GM04503 (cell line): ENCODE results near the gene NEO1.
"Not testable (repeated sequence)": the region's sequence is repeated elsewhere in the genome, so short reads cannot be mapped to it uniquely, and the experiment has no call there.

Experiments used
- DNase-seq: peaks from one replicate; pipeline ENCODE4 v3.0.0-alpha.2; 2012; ENCODE audit warnings: low read depth

Gene NEO1

GRCh38 chr15:73212424-73212823 is 160.2 kb downstream of the NEO1 start:
- DNase-seq: no peak

- not testable (repeated sequence) for DNase-seq
Observed at GRCh38 chr15:73221450-73221849, 169.2 kb downstream of the NEO1 start.

GRCh38 chr15:73225358-73226015 is 173.2 kb downstream of the NEO1 start:
- DNase-seq: no peak

- no peak for DNase-seq
Observed at GRCh38 chr15:73226093-73226814, 174.0 kb downstream of the NEO1 start.

- no peak for DNase-seq
Observed at GRCh38 chr15:73227433-73228056, 175.3 kb downstream of the NEO1 start.

GRCh38 chr15:73228128-73228646 is 175.9 kb downstream of the NEO1 start:
- DNase-seq: no peak

- DNase-seq: no peak
Observed at GRCh38 chr15:73231661-73232419, 179.6 kb downstream of the NEO1 start.

GRCh38 chr15:73232776-73233175 is 180.5 kb downstream of the NEO1 start:
- no peak for DNase-seq

- DNase-seq: no peak
Observed at GRCh38 chr15:73233623-73234022, 181.4 kb downstream of the NEO1 start.

GRCh38 chr15:73237910-73238309 is 185.6 kb downstream of the NEO1 start:
- DNase-seq: no peak

GRCh38 chr15:73239564-73240215 is 187.4 kb downstream of the NEO1 start:
- DNase-seq: no peak

- DNase-seq: peak; percentile 10
Observed at GRCh38 chr15:73240866-73241499, 188.7 kb downstream of the NEO1 start.

GRCh38 chr15:73244333-73244732 is 192.1 kb downstream of the NEO1 start:
- DNase-seq: no peak

- no peak for DNase-seq
Observed at GRCh38 chr15:73246439-73246838, 194.2 kb downstream of the NEO1 start.

GRCh38 chr15:73246898-73247297 is 194.6 kb downstream of the NEO1 start:
- DNase-seq: no peak

GRCh38 chr15:73247331-73247730 is 195.1 kb downstream of the NEO1 start:
- no peak for DNase-seq

- no peak for DNase-seq
Observed at GRCh38 chr15:73249499-73249898, 197.2 kb downstream of the NEO1 start.

GRCh38 chr15:73254598-73254997 is 202.3 kb downstream of the NEO1 start:
- no peak for DNase-seq

- no peak for DNase-seq
Observed at GRCh38 chr15:73258271-73259108, 206.2 kb downstream of the NEO1 start.

- DNase-seq: no peak
Observed at GRCh38 chr15:73264881-73265280, 212.6 kb downstream of the NEO1 start.
